Liver (tissue), 9 donors: ENCODE results near the gene TEKTIP1. TPM values are rescaled to one million over a fixed set of nuclear protein-coding genes. Genes with fewer than 3 reads are reported as not detected.

ENCODE experiments used
- DNase-seq: peaks from one replicate; pipeline ENCODE4 v3.0.0-alpha.2; 2017; ENCODE audit warnings: low spot score
- H3K27ac ChIP-seq, 2 donors: one replicate each; pipeline ENCODE4 v1.7.0; 2013; ENCODE audit warnings: inconsistent platforms in 2 of 2, low read length in 2 of 2, control low read depth in 1 of 2, low read depth in 1 of 2, mild to moderate bottlenecking in 1 of 2
- H3K27me3 ChIP-seq, 4 donors: one replicate each; pipeline versions ENCODE4 v1.6.1 to v1.7.0; 2013; ENCODE audit warnings: low read length in 3 of 4, inconsistent platforms in 1 of 4, mild to moderate bottlenecking in 1 of 4, moderate library complexity in 1 of 4; ENCODE audit not compliant: control insufficient read depth in 4 of 4, insufficient read depth in 4 of 4
- H3K36me3 ChIP-seq, 4 donors: one replicate each; pipeline versions ENCODE4 v1.6.1 to v1.7.0; 2013; ENCODE audit warnings: low read length in 3 of 4, mild to moderate bottlenecking in 3 of 4, low read depth in 1 of 4, moderate library complexity in 1 of 4; ENCODE audit not compliant: control insufficient read depth in 4 of 4, insufficient read depth in 3 of 4
- H3K4me1 ChIP-seq, 4 donors: one replicate each; pipeline versions ENCODE4 v1.6.1 to v1.7.0; 2013; ENCODE audit warnings: low read length in 3 of 4, mild to moderate bottlenecking in 3 of 4, moderate library complexity in 1 of 4; ENCODE audit not compliant: control insufficient read depth in 4 of 4, insufficient read depth in 4 of 4
- H3K4me3 ChIP-seq, 3 donors: one replicate each; pipeline versions ENCODE4 v1.6.1 to v1.7.0; 2013; ENCODE audit warnings: low read length in 3 of 3, control low read depth in 1 of 3, low read depth in 1 of 3, mild to moderate bottlenecking in 1 of 3
- H3K9ac ChIP-seq, 2 donors: one replicate each; pipeline ENCODE4 v1.7.0; 2013; ENCODE audit warnings: low read length in 2 of 2, mild to moderate bottlenecking in 2 of 2, moderate library complexity in 2 of 2, control low read depth in 1 of 2, low read depth in 1 of 2
- H3K9me3 ChIP-seq, 4 donors: one replicate each; pipeline versions ENCODE4 v1.6.1 to v1.7.0; 2013; ENCODE audit warnings: low read length in 3 of 4; ENCODE audit not compliant: control insufficient read depth in 4 of 4
- GABPA ChIP-seq, 2 donors: IDR thresholded peaks in 1 of 2; conservative IDR thresholded peaks in 1 of 2; 2 replicates each; pipeline ENCODE4 v1.6.1; 2016; ENCODE audit warnings: antibody characterized with exemption in 2 of 2, mild to moderate bottlenecking in 1 of 2, moderate library complexity in 1 of 2
- HNF4A ChIP-seq, 2 donors: conservative IDR thresholded peaks; 2 replicates each; pipeline ENCODE4 v1.6.1; 2016; ENCODE audit warnings: antibody characterized with exemption in 2 of 2, mild to moderate bottlenecking in 2 of 2
- HNF4G ChIP-seq: IDR thresholded peaks from 2 replicates; pipeline ENCODE4 v1.6.1; 2016; ENCODE audit warnings: antibody characterized with exemption
- JUND ChIP-seq, 2 donors: IDR thresholded peaks; 2 replicates each; pipeline ENCODE4 v1.6.1; 2016; ENCODE audit warnings: antibody characterized with exemption in 2 of 2
- NR2F2 ChIP-seq: IDR thresholded peaks from 2 replicates; pipeline ENCODE4 v1.6.1; 2016; ENCODE audit warnings: antibody characterized with exemption
- RAD21 ChIP-seq, 2 donors: IDR thresholded peaks; 2 replicates each; pipeline ENCODE4 v1.6.1; 2016; ENCODE audit warnings: antibody characterized with exemption in 2 of 2, mild to moderate bottlenecking in 2 of 2
- RXRA ChIP-seq, 2 donors: IDR thresholded peaks; 2 replicates each; pipeline ENCODE4 v1.6.1; 2017 to 2018; ENCODE audit warnings: antibody characterized with exemption in 2 of 2, mild to moderate bottlenecking in 1 of 2
- SP1 ChIP-seq: IDR thresholded peaks from 2 replicates; pipeline ENCODE4 v1.6.1; 2018; ENCODE audit warnings: antibody characterized with exemption, mild to moderate bottlenecking
- TAF1 ChIP-seq: conservative IDR thresholded peaks from 2 replicates; pipeline ENCODE4 v1.6.1; 2016; ENCODE audit warnings: antibody characterized with exemption, mild to moderate bottlenecking
- YY1 ChIP-seq: IDR thresholded peaks from 2 replicates; pipeline ENCODE4 v1.6.1; 2016; ENCODE audit warnings: antibody characterized with exemption, mild to moderate bottlenecking
- WGBS: extraction: QIAGEN DNeasy Blood & Tissue Kit; methylation state at CpG from one replicate; pipeline ENCODE4 v1.1.7; 2013; 5-methylcytosine and 5-hydroxymethylcytosine counted together
- polyA plus RNA-seq, 2 donors: library from polyadenylated mRNA; stranded (reverse) in 1 of 2; unstranded in 1 of 2; fragments of 200-250 nt in 1 of 2; fragments of >200 nt in 1 of 2; fragmentation: Nextera tagmentation in 1 of 2; extraction: Ambion mirVana in 1 of 2; gene quantifications; one replicate each; pipeline versions ENCODE4 v1.2.1 to v1.2.3, GENCODE V29; 2013 to 2015
- total RNA-seq, 2 donors: library from RNA; depleted of rRNA; stranded (reverse); fragments of >200 nt; gene quantifications; one replicate each; pipeline ENCODE4 v1.2.3, GENCODE V29; 2014
- TF ChIP-seq, protein P1 (sequence below): fragments of 150-350 bp; IDR thresholded peaks from 2 replicates; pipeline ENCODE4 v1.5.1; 2017; ENCODE audit warnings: improper control_type of control experiment, low read depth, low read length; ENCODE audit not compliant: missing input control
- TF ChIP-seq, protein P2 (sequence below): IDR thresholded peaks from 2 replicates; pipeline ENCODE4 v1.6.1; 2016; ENCODE audit warnings: antibody characterized with exemption, mild to moderate bottlenecking
- donor health status: healthy.
- donor health status: healthy.
- donor health status: healthy.
- donor health status: healthy.
- donor health status: healthy.

The TEKTIP1 gene
- total and polyA plus RNA-seq, 4 donors: 0.17 TPM; not detected in 3

DNA sequence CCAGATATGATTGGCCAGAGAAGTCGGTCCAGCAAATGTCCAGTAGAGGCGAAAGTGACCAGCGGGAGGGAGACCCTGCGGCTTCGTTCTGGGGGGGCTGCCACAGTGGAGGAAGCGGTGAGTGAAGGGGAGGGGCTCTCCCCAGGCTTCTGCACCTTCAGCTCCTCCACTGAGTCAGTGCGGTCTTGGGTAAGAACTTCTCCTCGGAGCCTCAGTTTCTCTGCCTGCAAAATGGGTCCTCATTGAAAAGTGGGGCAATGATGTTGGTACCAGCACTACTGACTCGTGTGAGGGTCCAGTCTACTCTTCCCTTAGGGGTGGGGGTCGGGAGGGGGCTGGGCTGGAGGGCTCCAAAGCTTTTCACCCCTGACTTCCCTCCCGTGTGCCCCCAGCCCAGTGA, 50.5 kb downstream of the TEKTIP1 start:
- WGBS: 82% methylated on average over 11 of the region's 11 CpGs
- H3K9me3 ChIP-seq: no peaks in the 10 kb centered on the region
- H3K27ac ChIP-seq: no peak overlapping the region
- H3K4me3 ChIP-seq: no peak overlapping the region
- H3K9ac ChIP-seq: no peak overlapping the region
- TF ChIP-seq HNF4A (conservative IDR thresholded peaks at IDR 0.05) (no peak), YY1 (no peak)
- TF ChIP-seq, protein P1, sequence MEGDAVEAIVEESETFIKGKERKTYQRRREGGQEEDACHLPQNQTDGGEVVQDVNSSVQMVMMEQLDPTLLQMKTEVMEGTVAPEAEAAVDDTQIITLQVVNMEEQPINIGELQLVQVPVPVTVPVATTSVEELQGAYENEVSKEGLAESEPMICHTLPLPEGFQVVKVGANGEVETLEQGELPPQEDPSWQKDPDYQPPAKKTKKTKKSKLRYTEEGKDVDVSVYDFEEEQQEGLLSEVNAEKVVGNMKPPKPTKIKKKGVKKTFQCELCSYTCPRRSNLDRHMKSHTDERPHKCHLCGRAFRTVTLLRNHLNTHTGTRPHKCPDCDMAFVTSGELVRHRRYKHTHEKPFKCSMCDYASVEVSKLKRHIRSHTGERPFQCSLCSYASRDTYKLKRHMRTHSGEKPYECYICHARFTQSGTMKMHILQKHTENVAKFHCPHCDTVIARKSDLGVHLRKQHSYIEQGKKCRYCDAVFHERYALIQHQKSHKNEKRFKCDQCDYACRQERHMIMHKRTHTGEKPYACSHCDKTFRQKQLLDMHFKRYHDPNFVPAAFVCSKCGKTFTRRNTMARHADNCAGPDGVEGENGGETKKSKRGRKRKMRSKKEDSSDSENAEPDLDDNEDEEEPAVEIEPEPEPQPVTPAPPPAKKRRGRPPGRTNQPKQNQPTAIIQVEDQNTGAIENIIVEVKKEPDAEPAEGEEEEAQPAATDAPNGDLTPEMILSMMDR: no peak
- DNase-seq: no peak
- no peaks in the 10 kb centered on the region for H3K27me3 ChIP-seq
- H3K4me1 ChIP-seq: peaks cover 0 to 6% (median 3%) of the 10 kb centered on the region in 4 donors
- H3K36me3 ChIP-seq: no peaks in the 10 kb centered on the region

DNA sequence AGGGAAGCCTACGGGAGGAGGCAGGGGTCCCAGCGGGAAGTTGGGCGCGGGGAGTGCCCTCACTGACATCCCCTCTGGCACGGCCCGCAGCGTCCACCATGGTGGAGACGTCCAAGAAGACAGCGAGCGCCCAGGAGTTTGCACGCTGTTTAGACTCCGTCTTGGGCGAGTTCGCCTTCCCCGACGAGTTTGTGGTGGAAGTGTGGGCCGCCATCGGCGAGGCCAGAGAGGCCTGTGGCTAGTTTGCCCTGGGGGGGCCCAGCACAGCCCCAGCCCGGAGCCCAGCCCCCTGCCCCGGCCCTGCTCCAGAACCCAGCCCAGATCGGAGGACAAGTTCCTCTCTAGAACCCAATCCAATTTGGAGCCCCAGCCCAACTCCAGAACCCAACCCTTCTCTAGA, 51.0 kb downstream of the TEKTIP1 start:
- no peak for TF ChIP-seq RXRA (IDR thresholded peaks at IDR 0.05)
- no peak for TF ChIP-seq GABPA (IDR thresholded peaks at IDR 0.05 in 1 of 2, conservative IDR thresholded peaks at IDR 0.05 in 1 of 2)
- no peak for TF ChIP-seq TAF1
- no peak for TF ChIP-seq JUND (IDR thresholded peaks at IDR 0.05)
- TF ChIP-seq, protein P1: no peak
- TF ChIP-seq, protein P2, sequence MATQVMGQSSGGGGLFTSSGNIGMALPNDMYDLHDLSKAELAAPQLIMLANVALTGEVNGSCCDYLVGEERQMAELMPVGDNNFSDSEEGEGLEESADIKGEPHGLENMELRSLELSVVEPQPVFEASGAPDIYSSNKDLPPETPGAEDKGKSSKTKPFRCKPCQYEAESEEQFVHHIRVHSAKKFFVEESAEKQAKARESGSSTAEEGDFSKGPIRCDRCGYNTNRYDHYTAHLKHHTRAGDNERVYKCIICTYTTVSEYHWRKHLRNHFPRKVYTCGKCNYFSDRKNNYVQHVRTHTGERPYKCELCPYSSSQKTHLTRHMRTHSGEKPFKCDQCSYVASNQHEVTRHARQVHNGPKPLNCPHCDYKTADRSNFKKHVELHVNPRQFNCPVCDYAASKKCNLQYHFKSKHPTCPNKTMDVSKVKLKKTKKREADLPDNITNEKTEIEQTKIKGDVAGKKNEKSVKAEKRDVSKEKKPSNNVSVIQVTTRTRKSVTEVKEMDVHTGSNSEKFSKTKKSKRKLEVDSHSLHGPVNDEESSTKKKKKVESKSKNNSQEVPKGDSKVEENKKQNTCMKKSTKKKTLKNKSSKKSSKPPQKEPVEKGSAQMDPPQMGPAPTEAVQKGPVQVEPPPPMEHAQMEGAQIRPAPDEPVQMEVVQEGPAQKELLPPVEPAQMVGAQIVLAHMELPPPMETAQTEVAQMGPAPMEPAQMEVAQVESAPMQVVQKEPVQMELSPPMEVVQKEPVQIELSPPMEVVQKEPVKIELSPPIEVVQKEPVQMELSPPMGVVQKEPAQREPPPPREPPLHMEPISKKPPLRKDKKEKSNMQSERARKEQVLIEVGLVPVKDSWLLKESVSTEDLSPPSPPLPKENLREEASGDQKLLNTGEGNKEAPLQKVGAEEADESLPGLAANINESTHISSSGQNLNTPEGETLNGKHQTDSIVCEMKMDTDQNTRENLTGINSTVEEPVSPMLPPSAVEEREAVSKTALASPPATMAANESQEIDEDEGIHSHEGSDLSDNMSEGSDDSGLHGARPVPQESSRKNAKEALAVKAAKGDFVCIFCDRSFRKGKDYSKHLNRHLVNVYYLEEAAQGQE: no peak
- no peak for TF ChIP-seq SP1
- no peak for TF ChIP-seq NR2F2
- TF ChIP-seq YY1: no peak
- no peak for TF ChIP-seq HNF4G
- no peak for TF ChIP-seq RAD21 (IDR thresholded peaks at IDR 0.05)
- 95% methylated on average over 22 of the region's 22 CpGs for whole genome bisulfite sequencing
- no peak overlapping the region for H3K4me3 ChIP-seq
- no peaks in the 10 kb centered on the region for H3K27me3 ChIP-seq
- no peaks in the 10 kb centered on the region for H3K36me3 ChIP-seq
- no peaks in the 10 kb centered on the region for H3K9me3 ChIP-seq
- no peak for DNase-seq
- no peak overlapping the region for H3K9ac ChIP-seq
- no peak overlapping the region for H3K27ac ChIP-seq
- H3K4me1 ChIP-seq: peaks cover 0 to 6% (median 3%) of the 10 kb centered on the region in 4 donors
